Measurements from ENCODE around the gene RNF151.

DNA sequence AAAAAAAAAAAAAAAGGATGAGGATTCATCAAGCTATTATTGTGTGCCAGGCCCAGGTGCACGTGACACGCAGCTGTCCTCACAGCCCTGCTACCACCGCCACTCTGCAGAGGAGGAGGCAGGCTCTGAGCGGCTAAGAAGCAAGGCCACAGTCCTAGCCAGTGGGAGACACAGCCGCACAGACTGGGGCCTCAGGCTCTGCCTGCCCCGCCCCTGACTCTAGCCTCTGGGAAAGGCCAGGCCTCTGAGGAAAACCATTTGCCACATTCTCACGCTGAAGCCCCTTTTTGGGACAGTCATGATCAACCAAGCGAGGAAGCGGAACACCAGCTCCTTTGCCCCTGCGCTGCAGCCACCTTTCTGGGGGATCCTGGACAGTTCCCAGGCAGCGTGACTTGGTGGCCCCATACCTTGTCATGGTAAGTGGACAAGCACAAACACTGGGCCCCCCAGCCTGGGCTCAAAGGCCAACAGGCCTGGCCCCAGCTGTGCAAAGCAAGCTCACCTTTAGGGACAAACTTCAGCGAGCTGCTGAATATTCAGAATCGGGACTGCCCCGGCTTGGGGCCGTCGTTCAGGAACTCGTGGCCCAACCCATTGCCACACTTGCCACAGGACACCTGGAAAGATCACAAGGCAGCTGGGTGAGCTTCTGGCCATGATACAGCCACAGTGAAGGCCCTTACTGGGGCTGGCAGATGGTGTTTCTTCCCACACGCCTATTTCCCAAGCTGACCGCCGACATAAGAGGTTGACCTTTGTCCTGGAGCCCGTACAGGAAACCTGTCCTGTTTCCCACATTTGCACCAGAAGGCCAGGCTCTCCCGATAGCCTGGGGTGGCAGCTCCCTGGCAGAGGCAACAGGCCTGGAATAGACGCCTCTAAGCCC is 26.1 kb upstream of the RNF151 start:
- TF ChIP-seq, protein P1, sequence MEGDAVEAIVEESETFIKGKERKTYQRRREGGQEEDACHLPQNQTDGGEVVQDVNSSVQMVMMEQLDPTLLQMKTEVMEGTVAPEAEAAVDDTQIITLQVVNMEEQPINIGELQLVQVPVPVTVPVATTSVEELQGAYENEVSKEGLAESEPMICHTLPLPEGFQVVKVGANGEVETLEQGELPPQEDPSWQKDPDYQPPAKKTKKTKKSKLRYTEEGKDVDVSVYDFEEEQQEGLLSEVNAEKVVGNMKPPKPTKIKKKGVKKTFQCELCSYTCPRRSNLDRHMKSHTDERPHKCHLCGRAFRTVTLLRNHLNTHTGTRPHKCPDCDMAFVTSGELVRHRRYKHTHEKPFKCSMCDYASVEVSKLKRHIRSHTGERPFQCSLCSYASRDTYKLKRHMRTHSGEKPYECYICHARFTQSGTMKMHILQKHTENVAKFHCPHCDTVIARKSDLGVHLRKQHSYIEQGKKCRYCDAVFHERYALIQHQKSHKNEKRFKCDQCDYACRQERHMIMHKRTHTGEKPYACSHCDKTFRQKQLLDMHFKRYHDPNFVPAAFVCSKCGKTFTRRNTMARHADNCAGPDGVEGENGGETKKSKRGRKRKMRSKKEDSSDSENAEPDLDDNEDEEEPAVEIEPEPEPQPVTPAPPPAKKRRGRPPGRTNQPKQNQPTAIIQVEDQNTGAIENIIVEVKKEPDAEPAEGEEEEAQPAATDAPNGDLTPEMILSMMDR (conservative IDR thresholded peaks at IDR 0.05 in 1 of 2, IDR thresholded peaks at IDR 0.05 in 1 of 2; ENCODE audit: extremely low read depth in 1 of 2, insufficient read depth in 1 of 2, low read depth in 1 of 2, low read length in 2 of 2), result no peak
- TF ChIP-seq EZH2 (IDR thresholded peaks at IDR 0.05; ENCODE audit: borderline replicate concordance, low read length), result no peak

All from mammary epithelial cell (primary cell).